Natural killer cell (primary cell): ENCODE results near the gene DNAI2. TPM values are rescaled to one million over a fixed set of nuclear protein-coding genes. Genes with fewer than 3 reads are reported as not detected.
A peak's percentile ranks its signal among the peaks of the same experiment; 100 is the strongest.

ENCODE experiments used
- ATAC-seq, 3 donors: fragments of 150-1000 bp in 2 of 3; fragments of 200-7000 bp in 1 of 3; cut with Tn5 transposase; 1 replicate in 1 of 3; 2 replicates in 2 of 3; pipeline ENCODE4 v1.10.0; 2021; ENCODE audit warnings: mild to moderate bottlenecking in 2 of 3, moderate library complexity in 2 of 3
- DNase-seq, 2 donors: peaks; one replicate each; pipeline versions ENCODE4 v3.0.0 to v3.0.0-alpha.2; 2013 to 2021; ENCODE audit warnings: mixed read lengths in 1 of 2
- H3K27ac ChIP-seq: one replicate; pipeline ENCODE4 v1.5.1; 2013; ENCODE audit warnings: mild to moderate bottlenecking, low read length
- H3K27me3 ChIP-seq: one replicate; pipeline ENCODE4 v1.6.1; 2013; ENCODE audit warnings: low read length; ENCODE audit not compliant: control insufficient read depth, insufficient read depth
- H3K36me3 ChIP-seq: one replicate; pipeline ENCODE4 v1.6.1; 2013; ENCODE audit warnings: low read length; ENCODE audit not compliant: control insufficient read depth, insufficient read depth
- H3K4me1 ChIP-seq: one replicate; pipeline ENCODE4 v1.6.1; 2013; ENCODE audit warnings: low read length; ENCODE audit not compliant: control insufficient read depth, insufficient read depth
- H3K4me3 ChIP-seq: one replicate; pipeline ENCODE4 v1.5.1; 2013; ENCODE audit warnings: low read length
- H3K9me3 ChIP-seq: one replicate; pipeline ENCODE4 v1.6.1; 2013; ENCODE audit warnings: low read length; ENCODE audit not compliant: control insufficient read depth, insufficient read depth
- H3K27ac Mint-ChIP-seq, 2 donors: one replicate each; pipeline ENCODE4 v1.8.0; 2022; ENCODE audit warnings: mild to moderate bottlenecking in 2 of 2, mixed read lengths in 2 of 2, moderate library complexity in 1 of 2
- H3K27me3 Mint-ChIP-seq, 2 donors: one replicate each; pipeline ENCODE4 v1.8.0; 2022; ENCODE audit warnings: low read depth in 2 of 2, mixed read lengths in 2 of 2
- H3K36me3 Mint-ChIP-seq: one replicate; pipeline ENCODE4 v1.8.0; 2022; ENCODE audit warnings: mixed read lengths
- H3K4me1 Mint-ChIP-seq, 2 donors: one replicate each; pipeline ENCODE4 v1.8.0; 2022; ENCODE audit warnings: mixed read lengths in 2 of 2
- H3K4me3 Mint-ChIP-seq: one replicate; pipeline ENCODE4 v1.8.0; 2022; ENCODE audit warnings: mild to moderate bottlenecking, moderate library complexity, mixed read lengths
- H3K9me3 Mint-ChIP-seq, 2 donors: one replicate each; pipeline ENCODE4 v1.8.0; 2022; ENCODE audit warnings: mixed read lengths in 2 of 2
- CTCF ChIP-seq: fragments of 200-600 bp; IDR thresholded peaks from one replicate; pipeline ENCODE4 v1.8.0; 2022; ENCODE audit warnings: antibody characterized with exemption
- WGBS: methylation state at CpG from one replicate; pipeline ENCODE4 v1.1.7; 2013; ENCODE audit warnings: missing lambda C conversion rate; ENCODE audit not compliant: insufficient coverage; 5-methylcytosine and 5-hydroxymethylcytosine counted together
- intact Hi-C: fragments of 100-400 bp; cut with micrococcal nuclease; formaldehyde crosslinking; loops from one replicate; pipeline ENCODE4 v1.14.2; 2022
- total RNA-seq, 4 donors: library from RNA; stranded (reverse); fragments of 120-200 nt in 1 of 4; gene quantifications; one replicate each; pipeline versions ENCODE4 v1.2.3 to v1.2.4, GENCODE V29; 2013 to 2022

DNAI2 gene
- total RNA-seq, 3 donors from 2014 or later (not counting 1 experiment from before 2014, with no cell fraction given), result 0.35 to 1.8 (median 1.2) TPM

GRCh38 chr17:74328487-74328886 lies 54.5 kb downstream of the DNAI2 start:
- Mint-ChIP-seq H3K27me3 (peaks cover 0 to 4% of the 10 kb centered on the region in 2 donors), H3K27ac (no peak overlapping the region), H3K4me1 (peaks cover 14 to 25% of the 10 kb centered on the region in 2 donors), H3K36me3 (no peaks in the 10 kb centered on the region), H3K4me3 (peak overlapping the region; percentile 6), H3K9me3 (no peaks in the 10 kb centered on the region)
- no peak for TF ChIP-seq CTCF
- Histone ChIP-seq H3K27ac (no peak overlapping the region), H3K27me3 (peaks cover 15% of the 10 kb centered on the region), H3K9me3 (no peaks in the 10 kb centered on the region), H3K4me3 (no peak overlapping the region), H3K4me1 (peaks cover 34% of the 10 kb centered on the region), H3K36me3 (no peaks in the 10 kb centered on the region)
- DNase-seq (no peak), ATAC-seq (no peak)
- WGBS, result 97% methylated on average over 3 of the region's 3 CpGs
- intact Hi-C loops, result no loop called here

- Mint-ChIP-seq H3K4me3 (peak overlapping the region; percentile 6), H3K27ac (peak overlapping the region in 1 of 2 donors; percentile 10), H3K36me3 (no peaks in the 10 kb centered on the region), H3K27me3 (peaks cover 0 to 4% of the 10 kb centered on the region in 2 donors), H3K4me1 (peaks cover 14 to 25% of the 10 kb centered on the region in 2 donors), H3K9me3 (no peaks in the 10 kb centered on the region)
- Histone ChIP-seq H3K27me3 (peaks cover 15% of the 10 kb centered on the region), H3K4me1 (peaks cover 34% of the 10 kb centered on the region), H3K4me3 (no peak overlapping the region), H3K9me3 (no peaks in the 10 kb centered on the region), H3K27ac (no peak overlapping the region), H3K36me3 (no peaks in the 10 kb centered on the region)
- no peak for TF ChIP-seq CTCF
- ATAC-seq (no peak), DNase-seq (no peak)
- intact Hi-C loops, result no loop called here
- 42% methylated on average over 3 of the region's 3 CpGs for WGBS
Observed at GRCh38 chr17:74329378-74329777, 55.3 kb downstream of the DNAI2 start.

- Mint-ChIP-seq H3K4me3 (no peak overlapping the region), H3K4me1 (peaks cover 14 to 25% of the 10 kb centered on the region in 2 donors), H3K36me3 (no peaks in the 10 kb centered on the region), H3K27me3 (peaks cover 0 to 4% of the 10 kb centered on the region in 2 donors), H3K27ac (no peak overlapping the region), H3K9me3 (no peaks in the 10 kb centered on the region)
- 89% methylated on average over 8 of the region's 8 CpGs for WGBS
- Histone ChIP-seq H3K27me3 (peaks cover 14% of the 10 kb centered on the region), H3K4me3 (no peak overlapping the region), H3K4me1 (peaks cover 31% of the 10 kb centered on the region), H3K9me3 (no peaks in the 10 kb centered on the region), H3K36me3 (no peaks in the 10 kb centered on the region), H3K27ac (no peak overlapping the region)
- intact Hi-C loops, result no loop called here
- no peak for TF ChIP-seq CTCF
- DNase-seq (no peak), ATAC-seq (no peak)
Observed at GRCh38 chr17:74330446-74330845, 56.4 kb downstream of the DNAI2 start.

GRCh38 chr17:74332017-74332650 lies 58.1 kb downstream of the DNAI2 start:
- Histone ChIP-seq H3K36me3 (no peaks in the 10 kb centered on the region), H3K27ac (no peak overlapping the region), H3K9me3 (no peaks in the 10 kb centered on the region), H3K27me3 (peaks cover 2% of the 10 kb centered on the region), H3K4me3 (no peak overlapping the region), H3K4me1 (peaks cover 17% of the 10 kb centered on the region)
- no peak overlapping the region for H3K4me3 Mint-ChIP-seq
- no peaks in the 10 kb centered on the region for H3K36me3 Mint-ChIP-seq
- H3K27ac Mint-ChIP-seq, result no peak overlapping the region
- ATAC-seq, result no peak
- 74% methylated on average over 7 of the region's 7 CpGs for WGBS
- intact Hi-C loops, result no loop called here
- peaks cover 14 to 18% of the 10 kb centered on the region in 2 donors for H3K4me1 Mint-ChIP-seq
- no peaks in the 10 kb centered on the region for H3K9me3 Mint-ChIP-seq
- H3K27me3 Mint-ChIP-seq, result no peaks in the 10 kb centered on the region
- no peak for TF ChIP-seq CTCF
- DNase-seq, result no peak
